ENCODE measurements around the gene ATXN7.

Gene ATXN7

GRCh38 chr3:63940389-63940757, 76.7 kb downstream of the ATXN7 start:
- DNase-seq: no peak

GRCh38 chr3:63942528-63942927, 78.9 kb downstream of the ATXN7 start:
- no peak for DNase-seq

- DNase-seq: no peak
Observed at GRCh38 chr3:63943678-63944077, 80.0 kb downstream of the ATXN7 start.

GRCh38 chr3:63945558-63946096, 82.0 kb downstream of the ATXN7 start:
- DNase-seq: no peak

- DNase-seq: no peak
Observed at GRCh38 chr3:63946753-63947152, 83.1 kb downstream of the ATXN7 start.

- no peak for DNase-seq
Observed at GRCh38 chr3:63947594-63947993, 83.9 kb downstream of the ATXN7 start.

DNA sequence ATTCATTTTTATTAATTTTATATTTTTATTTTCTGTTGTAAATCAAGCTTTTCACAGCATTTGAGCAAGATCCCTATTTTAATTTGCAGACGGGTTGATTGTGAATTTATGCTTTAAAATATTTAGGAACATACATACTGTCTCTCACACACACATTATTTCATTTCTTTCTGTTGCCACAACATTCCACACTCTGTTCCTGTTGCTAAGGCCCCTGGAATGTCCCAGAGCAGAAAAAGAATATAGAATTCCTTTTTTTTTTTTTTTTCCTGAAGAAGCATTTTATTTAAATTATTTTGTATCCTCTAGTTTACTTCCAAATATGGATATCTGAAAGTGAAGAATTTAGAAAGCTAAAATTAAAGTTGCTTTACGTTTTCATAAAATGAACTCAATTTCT, 85.3 kb downstream of the ATXN7 start:
- DNase-seq: no peak

DNA sequence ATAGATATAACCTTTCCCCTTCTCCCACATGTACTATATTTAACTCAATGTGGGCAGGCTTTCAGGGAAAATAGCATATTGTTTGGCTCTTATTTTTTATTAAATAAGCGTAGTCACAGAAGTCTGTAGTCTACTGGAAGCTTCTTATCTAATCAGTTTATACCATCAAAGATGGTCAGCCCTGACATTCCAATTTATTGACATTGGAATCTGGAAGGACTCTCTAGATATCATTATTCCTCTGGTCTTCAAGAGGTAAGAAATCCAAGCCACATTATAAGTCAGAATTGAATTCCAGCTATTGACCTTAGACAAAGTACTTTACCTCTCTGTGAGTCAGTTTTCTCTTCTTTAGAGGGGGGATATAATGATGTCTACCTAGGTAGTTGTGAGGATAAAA, 87.0 kb downstream of the ATXN7 start:
- DNase-seq: no peak

DNA sequence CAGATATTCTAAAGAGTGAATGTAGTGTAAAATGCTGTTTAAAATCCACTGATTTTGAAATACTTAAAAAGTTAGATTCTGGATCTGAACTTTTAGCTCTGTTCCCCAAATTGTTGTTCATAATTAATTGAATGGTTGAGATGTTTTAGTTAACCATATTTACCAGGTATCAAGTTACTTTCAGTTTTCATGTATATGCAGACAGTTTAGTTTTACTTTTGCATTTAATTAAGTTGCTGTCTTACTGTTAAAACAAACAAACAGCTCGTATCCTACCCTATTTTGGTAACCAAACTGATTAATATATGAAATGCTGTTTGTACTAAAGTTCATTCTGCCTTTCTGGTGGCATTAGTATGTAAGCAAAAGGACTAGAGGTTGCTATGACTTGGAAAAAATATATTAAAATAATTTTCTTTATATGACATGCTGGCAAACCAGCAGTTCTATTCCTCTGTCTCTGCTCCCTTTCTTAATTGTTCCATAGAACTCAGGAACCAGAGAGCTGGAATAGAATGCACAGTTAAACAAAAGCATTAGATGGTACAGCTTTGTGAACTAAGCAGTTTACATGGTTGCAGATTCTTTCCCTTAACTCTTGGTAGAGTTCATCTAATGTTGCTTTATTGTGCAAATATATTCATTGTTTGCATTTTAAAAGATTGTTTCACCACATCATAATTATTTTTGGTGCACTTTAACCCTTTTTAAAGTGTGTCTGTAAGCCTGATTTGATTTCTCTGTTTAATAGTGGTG, 88.0 kb downstream of the ATXN7 start:
- no peak for DNase-seq

DNA sequence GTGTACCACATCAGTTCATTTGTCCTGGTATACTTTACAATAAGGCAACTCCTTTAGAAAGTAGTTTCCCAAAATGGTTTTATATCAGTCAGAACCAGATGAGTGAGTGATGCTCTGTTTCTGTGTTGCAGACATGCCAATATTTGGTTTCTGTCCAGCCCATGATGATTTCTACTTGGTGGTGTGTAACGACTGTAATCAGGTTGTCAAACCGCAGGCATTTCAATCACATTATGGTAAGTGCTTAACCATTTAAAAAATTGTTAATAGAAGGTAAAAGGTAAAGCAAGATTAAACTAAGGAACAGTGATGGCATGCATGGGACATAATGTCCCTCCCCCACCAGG, 88.6 kb downstream of the ATXN7 start:
- no peak for DNase-seq

DNA sequence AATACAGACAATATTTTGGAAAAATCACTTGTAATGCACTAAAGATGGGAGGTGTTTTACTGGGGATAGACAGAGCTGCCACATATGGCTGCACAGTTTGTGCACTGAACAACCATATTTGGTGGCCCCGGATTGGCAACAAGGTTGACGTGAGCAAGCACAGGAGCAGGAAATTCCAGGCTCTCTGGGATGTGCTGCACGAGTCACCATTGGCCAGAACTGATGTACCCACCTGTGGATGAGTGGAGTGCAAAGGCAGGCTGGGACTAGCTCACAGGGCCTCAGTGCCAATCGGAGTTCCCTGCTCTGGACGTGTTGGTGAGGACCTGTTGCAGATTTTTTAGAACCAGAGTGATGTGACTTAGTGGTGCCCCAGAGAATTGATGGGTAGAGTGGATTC, 90.5 kb downstream of the ATXN7 start:
- DNase-seq: no peak

DNA sequence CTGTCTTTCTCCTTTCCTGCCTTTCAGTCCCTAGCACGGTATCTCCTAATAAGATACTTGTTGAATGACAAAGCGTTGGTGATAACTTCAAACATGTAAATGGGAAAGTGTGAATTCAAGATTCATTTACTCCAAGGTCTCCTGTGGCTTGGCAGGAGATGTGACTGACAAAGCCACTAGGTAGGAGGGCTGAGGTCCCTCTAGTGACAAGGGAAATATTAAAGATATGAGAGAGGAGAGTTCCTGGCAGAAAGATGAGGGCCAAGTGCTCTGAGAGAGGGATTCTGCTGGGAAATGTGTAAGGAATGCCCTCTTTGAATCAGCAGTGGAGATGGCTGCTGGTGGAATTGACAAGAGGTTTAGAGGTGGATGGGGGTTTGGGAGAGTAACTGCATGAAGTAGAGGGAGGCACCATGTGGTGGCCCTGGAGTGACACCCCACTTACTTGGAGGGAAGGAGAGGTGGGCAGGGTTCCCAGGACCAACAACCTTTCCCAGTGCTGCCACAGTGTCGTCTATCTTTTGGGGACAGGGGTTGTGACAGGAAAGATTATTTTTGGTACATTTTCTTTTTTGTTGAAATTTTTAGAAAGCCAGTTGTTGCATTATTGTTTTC, 91.5 kb downstream of the ATXN7 start:
- DNase-seq: no peak

GRCh38 chr3:63955830-63956545, 92.3 kb downstream of the ATXN7 start:
- no peak for DNase-seq

DNA sequence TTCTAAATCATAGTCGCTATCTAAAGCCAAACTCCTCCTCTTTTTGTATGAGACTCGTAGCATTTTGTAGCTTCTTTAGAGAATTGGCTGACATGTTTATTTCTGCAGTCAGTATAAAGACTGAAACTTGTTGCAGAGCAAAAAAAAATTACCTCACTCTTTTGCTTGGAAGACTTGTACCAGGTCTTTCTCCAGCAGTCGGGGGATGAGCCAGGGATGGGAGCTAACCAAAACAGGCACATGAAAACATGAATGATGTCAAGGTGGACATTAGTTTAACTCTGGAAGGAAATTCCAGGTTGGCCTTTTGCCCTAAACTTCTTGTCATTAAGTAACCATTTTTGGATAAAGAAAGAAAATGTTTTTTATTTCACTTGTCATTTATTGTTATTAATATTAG, 95.5 kb downstream of the ATXN7 start:
- DNase-seq: no peak

DNA sequence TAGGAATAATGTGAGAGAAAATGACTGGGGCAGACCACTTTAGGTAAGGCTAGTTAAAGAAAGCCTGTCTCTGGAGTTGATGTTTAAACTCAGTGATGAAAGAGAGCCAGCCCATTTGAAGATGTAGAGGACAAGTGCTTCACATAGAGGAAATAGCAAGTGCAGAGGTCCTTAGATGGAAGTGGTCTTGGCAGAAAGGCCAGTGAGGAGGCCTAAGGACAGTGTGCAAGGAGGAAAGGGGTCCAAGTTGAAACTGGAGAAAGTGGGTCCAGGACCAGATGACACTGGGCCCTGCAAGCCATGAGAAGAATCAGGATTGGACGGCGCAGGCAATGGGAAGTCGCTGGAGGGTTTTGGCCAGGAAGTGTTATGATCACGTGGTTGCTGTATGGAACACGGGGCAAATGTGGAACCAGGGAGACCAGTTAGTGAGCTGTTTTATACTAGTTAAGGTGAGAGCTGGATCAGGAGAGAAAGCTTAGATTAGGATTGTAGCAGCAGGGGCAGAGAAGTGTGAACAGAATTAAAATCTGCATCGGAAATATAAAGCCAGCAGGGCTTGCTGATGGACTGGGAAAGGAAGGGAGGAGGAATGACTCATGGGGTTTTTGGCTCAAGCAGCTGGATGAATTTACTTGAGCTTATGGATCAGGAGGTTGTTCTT, 96.5 kb downstream of the ATXN7 start:
- DNase-seq: no peak

DNA sequence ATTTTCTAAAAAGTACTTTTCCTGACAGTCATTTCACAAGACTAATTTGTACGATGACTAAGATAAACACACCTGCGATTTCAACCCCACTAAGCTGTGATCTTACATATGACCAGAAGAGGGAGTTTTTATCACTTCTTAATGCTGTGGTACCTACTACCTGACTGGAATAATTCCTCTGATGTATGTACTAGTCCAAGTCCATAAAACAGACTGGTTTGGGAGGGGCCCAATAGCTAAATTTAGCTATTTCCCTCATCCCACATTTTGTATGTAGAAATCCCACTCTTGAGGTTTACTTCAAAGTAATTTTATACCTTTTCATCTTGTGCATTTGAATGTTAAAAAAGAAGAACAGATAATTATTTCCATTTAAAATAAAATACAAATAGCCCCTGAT, 98.2 kb downstream of the ATXN7 start:
- no peak for DNase-seq

- DNase-seq: no peak
Observed at GRCh38 chr3:63963496-63963895, 99.8 kb downstream of the ATXN7 start.

GRCh38 chr3:63964681-63965485, 101.2 kb downstream of the ATXN7 start:
- no peak for DNase-seq

DNA sequence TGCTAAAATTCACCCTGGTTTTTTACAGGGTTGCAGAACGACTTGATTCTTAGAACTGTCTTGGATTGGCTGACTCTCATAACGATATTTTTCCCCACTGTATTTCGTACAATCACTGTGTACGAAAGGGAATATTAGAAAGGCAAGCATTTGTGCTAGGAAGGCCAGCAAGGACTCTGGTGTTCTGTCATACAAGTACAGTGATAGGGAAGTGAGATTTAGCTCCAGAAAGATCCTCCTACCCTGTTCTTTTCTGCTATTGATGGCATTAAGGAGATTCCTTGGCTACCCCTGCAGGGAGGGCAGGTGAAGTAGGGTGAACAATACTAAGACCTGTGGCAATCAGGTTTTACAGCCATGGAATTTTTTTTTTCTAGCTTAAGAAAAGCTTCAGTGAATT, 102.3 kb downstream of the ATXN7 start:
- no peak for DNase-seq

DNA sequence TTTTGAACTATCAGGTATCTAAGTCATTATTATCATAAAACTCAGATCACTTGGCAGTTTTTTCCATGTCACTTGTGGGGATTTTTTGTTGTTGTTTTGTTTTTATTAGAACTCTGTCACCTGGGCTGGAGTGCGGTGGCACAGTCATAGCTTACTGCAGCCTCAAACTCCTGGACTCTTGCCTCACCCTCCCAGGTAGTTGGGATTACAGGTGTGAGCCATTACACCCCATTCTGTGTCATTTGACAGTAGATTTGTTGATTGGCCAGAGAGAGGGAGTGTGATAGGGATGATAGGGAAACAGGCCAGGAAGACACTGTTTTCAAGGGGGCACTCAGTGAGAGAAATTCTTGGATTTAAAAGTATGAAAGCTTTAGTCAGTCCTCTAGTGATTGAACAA, 103.2 kb downstream of the ATXN7 start:
- no peak for DNase-seq

DNA sequence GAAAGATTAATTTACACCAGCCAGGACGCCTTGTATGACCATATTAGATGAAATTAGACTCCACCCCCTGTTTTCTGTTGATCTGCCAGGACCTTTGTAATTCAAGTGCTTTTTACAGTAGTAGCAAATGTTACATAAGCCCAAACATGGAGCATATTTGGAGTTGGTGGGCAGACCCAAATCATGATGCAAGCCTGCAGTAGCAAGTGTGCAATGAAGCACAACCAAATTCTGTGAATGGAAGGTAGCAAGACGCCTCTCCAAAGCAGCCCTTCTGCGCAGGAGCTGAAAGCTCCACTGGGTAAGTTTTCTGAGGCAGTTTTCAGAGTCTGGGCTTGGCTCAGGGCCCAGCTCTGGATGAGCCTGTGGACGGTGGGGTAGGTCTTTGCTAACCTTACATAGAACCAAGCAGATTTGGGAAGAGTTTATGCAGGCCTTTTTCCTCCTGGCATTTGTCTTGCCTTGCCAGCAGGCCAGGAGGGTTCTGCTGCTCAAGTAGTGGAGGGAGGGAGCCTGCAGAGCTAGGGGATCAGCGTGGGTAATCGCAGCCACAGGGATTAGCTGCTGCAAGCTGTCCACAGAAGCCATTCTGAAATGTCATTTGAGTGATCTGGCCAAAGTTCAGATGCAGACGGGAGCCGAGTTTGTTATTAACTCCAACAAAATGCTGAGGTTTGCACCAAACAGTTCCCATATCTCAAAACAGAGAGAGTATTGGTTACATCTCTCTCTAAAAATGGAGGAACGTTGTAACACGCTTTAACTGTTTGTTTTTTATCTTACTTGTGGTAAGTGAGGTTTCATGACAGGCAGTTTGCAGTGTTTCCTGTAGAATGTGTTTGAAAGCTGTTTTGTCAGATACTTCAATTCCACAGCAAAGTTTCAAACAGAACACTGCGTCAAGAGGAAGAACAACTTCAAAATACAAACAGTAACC, 104.3 kb downstream of the ATXN7 start:
- peak; percentile 14 for DNase-seq

Measured in stimulated activated CD4-positive, alpha-beta T cell treated with anti-CD3 and anti-CD28 coated beads, Interleukin-15, amount 100 ng/mL, for 24 hours (primary cell).